Stimulated activated CD8-positive, alpha-beta memory T cell treated with anti-CD3 and anti-CD28 coated beads, Interleukin-2, amount 100 ng/mL, for 48 hours (primary cell): ENCODE data around the gene MITF.
"Not testable (repeated sequence)": the region's sequence is repeated elsewhere in the genome, so short reads cannot be mapped to it uniquely, and the experiment has no call there.

ENCODE experiments used
- DNase-seq, 2 donors: peaks; one replicate each; pipeline ENCODE4 v3.0.0-alpha.2; 2020; ENCODE audit warnings: low read depth in 2 of 2

The MITF gene

GRCh38 chr3:69872783-69873378 is 133.6 kb downstream of the MITF start:
- no peak for DNase-seq

- DNase-seq = no peak
Measured at GRCh38 chr3:69876073-69876472, 136.8 kb downstream of the MITF start.

DNA sequence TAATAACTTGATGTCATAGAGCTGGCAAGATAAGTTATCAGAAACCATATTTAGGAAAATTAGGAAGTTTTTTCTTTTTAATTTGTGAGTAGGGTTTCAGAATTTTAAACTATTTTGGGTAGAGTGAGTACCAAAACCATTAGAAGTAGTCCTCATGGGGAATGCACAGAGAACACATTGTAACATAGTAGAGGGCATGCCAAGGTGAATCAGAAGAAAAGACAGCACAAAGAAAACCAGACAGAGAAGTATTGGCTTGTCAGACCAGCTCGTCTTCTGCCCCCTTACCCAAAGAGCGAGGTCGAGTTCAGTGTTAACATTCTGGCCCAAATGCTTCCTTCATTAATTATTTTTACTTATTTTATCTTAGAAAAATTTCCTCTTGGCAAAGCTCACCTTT is 139.0 kb downstream of the MITF start:
- DNase-seq = no peak

DNA sequence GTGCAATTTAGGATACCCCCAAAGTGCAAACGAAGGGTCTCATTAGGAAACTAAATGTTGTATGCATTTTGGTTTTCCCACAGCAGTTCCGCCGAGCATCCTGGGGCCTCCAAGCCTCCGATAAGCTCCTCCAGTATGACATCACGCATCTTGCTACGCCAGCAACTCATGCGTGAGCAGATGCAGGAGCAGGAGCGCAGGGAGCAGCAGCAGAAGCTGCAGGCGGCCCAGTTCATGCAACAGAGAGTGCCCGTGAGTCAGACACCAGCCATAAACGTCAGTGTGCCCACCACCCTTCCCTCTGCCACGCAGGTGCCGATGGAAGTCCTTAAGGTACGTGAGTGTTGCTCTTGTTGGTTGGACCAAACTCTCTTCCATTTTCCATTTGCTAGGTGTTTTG is 139.8 kb downstream of the MITF start:
- DNase-seq = no peak

GRCh38 chr3:69880069-69880640 is 140.9 kb downstream of the MITF start:
- DNase-seq = no peak

DNA sequence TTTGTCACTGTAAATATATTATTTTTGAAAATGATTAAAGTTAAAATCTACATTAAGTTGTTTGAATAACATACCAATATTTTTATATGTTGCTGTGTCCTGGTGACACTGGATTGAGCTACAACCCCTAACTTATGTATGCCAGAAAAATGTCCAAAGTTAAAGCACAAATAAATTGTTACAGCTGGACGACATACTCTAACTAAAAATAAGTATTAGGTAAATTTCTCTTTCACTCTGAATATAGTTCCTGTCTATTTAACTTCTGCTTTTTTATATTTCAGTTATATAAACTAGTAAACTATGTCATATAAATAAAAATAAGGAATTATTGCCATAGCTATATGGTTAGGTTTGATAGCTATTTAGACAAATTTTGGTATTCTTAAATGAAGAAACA is 141.8 kb downstream of the MITF start:
- no peak for DNase-seq

DNA sequence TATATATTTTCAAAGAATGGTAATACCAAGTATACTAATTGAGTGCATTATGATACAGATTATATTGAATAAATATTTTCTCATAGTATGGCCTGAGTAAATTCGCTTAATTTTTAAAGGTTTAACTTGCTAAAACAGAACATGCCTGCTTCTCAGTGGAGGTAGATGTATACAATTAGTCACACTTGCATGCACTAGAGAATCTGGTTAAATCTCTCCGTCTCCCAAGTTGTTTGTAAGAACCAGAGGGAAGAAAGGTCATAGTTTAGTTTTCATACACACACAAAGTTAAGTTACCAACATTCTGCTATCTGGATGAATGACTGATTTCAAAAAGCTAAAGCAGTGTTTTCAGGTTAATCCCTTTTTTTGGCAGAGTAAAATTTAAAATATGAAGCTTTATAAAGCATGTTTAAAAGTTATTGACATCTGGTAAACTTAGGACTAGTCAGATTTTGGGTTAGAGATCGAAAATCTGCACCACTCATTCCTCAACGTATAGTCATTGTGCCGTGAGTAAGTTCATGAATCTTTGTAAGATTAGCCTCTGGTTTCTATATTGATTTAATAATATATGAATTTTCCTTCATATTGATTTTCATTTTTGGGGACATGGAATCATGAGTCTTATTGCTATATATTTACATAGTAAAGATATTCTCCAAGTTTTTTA is 142.6 kb downstream of the MITF start:
- no peak for DNase-seq

DNA sequence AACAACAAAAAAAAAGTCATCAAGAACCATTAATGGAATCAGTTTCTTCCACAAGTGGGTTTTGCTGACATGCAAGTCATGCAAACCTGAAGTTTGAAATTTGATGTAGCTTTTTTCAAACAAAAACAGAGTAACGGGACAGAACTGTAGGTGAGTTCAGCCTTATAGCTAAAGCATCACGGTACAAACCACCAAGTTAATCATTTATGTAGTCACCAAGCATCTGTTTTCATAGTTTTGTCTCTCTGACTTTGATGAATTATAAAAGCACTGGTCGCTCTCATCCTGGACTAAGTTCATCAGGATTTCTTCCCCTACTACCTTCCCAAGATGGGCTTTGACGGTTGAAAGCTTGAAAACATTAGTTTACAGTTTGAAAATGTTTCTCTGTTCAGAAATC is 143.3 kb downstream of the MITF start:
- no peak for DNase-seq

DNA sequence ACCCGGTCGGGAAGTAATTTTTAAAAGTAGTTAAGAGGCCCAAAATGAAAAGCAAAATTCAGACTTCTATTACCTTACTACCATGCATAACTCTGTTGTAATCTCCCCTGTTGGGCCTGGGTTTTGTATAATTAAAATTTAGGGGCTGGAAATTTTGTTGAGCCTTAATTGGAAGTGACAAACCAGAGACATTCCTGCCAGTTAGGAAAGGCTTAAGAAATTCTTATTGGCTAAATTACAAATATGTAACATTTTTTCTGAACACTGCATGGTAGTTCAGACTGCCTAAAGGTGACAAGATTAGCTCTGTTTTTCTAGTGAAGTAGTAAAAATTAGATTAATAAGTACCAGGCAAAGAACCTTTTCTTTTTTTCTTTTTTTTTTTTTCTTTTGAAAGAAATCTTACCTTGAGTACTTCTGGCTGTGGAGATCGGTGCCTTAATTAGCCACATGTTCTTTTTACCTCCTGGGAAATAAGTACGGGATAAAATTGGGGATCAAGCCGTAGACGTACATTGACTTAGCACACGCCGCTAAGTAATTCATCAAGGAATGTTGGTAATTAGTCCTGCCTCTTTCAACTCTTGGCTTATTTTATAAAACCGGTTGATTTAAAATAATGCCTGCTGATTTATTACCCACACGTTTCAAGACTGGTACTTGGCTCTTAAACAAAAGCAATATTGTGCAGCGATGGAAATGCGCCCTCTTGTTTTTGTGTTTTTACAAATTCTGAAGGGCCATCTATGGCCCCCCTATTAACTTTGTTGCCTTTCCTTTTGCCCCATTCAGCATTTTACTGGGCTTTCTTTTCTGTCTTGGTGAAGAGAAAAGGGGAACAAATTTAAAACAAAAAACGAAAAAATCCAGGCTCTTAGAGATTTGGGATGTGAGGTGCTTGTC is 149.0 kb downstream of the MITF start:
- DNase-seq = no peak

DNA sequence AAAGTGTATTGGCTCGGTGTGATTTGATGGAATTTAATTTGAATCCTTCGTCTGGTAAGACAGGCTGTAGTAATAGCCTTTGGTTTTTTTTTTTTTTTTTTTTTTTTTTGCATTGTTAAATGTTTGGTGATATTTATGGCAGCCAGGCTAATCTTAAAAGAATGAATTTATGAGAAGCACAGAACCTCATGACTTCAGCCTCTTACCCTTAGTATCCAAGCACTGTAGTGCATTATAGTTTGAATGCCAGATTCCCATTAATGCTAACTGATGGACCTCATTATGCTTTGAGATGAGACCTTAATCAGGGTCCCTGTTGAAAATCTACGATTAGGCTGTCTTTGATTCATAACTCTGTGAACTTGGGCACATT is 149.7 kb downstream of the MITF start:
- DNase-seq = no peak

- DNase-seq = no peak
Measured at GRCh38 chr3:69890084-69890483, 150.8 kb downstream of the MITF start.

DNA sequence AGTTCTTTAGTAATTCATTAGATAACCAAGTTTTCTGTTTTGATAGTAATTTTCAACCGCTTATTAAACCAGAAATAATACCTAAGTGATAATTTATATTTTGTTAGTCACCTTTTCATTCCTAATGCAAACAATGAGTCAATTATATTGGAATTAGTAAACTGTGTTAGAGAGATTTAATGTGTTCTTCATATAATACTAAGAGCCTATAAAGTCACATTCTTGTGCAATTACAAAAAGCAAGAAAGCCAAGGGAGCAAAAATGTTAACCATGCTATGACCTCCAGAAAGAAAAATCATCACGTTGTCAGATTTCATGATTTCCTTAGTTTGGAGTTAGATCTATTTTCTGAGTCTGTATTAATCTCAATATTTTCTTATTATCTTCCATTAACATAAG is 151.4 kb downstream of the MITF start:
- DNase-seq = no peak

GRCh38 chr3:69892706-69893105 is 153.4 kb downstream of the MITF start:
- no peak for DNase-seq

- no peak for DNase-seq
Measured at GRCh38 chr3:69893274-69893673, 154.0 kb downstream of the MITF start.

GRCh38 chr3:69896095-69896494 is 156.8 kb downstream of the MITF start:
- no peak for DNase-seq

DNA sequence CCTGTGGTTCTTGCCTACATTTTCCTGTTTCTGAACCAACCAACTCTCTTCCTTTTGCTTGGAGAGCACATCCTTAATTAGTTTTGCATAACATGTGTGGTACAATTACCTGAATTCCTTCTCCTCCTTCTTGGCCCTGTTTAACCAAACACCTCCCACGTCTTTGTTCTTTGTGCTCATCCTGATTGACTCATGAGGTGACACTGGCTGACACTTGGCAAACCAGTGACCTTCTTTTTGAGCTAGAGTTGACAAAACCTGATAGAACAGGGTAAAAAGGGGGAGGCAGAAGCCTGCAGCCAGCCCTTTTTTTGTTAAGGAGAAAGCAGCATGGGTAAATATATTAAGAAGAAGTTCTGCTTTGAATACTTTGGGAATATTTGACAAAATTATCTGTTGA is 161.1 kb downstream of the MITF start:
- DNase-seq = no peak

DNA sequence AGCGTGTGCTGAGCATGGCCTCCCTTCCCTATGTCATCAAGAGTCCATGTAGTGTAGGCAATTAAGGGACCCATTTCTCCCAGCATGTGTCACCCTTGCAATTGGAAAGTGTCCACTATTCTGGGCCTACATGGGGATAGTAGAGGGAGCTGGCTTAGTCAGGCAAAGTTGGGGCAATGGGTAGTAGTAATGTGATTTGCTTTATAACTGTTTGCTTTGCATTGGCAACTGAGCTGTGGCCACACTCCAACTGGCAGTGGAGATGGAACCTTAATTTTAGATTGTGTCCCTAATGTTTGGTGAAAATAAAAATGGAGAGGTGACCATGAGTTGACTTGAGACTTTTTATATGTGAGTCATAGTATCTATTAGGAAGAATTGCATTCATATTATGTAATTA is 162.5 kb downstream of the MITF start:
- no peak for DNase-seq

GRCh38 chr3:69902386-69902785 is 163.1 kb downstream of the MITF start:
- DNase-seq = no peak

DNA sequence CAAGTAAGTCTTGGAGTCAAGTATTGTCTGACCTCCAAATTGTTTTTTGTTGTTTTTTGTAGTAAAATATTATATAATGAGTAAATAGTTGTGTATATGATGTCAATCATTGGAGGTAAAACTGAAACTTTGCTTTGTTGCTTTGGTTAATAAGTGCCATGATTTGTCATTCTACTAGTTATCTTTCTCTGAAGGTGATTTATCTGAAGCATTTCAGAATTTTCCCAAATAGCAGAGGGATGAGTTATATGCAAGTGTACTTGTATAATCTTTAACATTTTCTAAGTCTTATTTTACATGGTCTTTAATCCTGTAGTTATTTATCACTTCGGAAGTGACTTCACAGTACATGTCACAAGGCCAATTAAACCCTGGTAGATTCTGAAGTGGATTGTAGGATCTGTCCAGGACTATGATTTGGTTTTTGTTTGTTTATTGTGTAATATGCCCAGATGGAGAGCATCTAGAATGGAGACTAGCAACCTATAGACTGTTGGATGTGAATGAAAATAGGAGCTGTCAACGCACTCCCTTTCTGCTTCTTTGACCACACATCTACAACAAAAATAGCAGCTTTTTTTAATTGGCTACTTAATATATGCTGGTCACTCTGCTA is 167.2 kb downstream of the MITF start:
- no peak for DNase-seq

DNA sequence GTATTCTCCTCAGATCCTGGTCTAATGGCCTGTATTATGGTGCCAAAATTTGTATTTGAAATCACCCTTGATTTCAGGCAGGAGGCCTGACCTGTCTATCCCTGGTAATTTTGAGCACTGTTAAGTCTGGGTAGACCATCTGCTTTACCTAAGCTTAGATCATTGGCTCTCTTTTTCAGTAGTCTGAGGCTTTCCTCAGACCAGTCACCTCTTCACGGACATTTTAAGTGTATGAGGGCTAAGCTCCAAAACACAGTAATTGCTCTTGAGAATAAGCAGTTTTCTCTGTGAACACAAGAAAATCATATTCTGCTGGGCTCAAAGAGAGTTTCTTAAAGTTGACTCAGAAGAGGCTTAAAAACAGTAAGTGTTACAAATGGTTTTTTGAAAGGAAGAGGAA is 168.3 kb downstream of the MITF start:
- DNase-seq = no peak

- DNase-seq = not testable (repeated sequence)
Measured at GRCh38 chr3:69909859-69910258, 170.6 kb downstream of the MITF start.

DNA sequence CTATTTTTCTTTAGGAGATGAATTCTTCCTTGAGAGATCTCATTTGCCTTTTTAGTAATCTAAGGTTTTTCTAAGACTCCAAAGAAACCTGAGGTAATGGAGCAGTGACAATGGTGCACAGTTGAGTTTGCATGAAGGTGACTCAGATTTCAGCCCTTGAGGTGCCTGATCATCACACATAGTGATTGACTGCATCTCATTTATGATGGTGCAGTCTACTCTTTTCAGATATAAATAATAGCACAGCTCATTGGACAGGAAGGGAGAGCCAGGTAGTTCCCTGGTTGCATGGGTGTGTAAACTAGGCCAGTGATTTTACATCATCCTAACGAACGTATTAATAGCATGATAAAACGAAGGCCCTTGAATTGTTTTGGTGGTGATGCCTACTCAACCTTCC is 174.2 kb downstream of the MITF start:
- no peak for DNase-seq
